Left ventricle myocardium inferior (tissue), 1 donor: ENCODE results near the gene PSG6. TPM values are rescaled to one million over a fixed set of nuclear protein-coding genes. Genes with fewer than 3 reads are reported as not detected.
"Not testable (repeated sequence)": the region's sequence is repeated elsewhere in the genome, so short reads cannot be mapped to it uniquely, and the experiment has no call there.

Experiments
- DNase-seq: peaks from one replicate; pipeline ENCODE4 v3.0.0-alpha.2; 2020
- H3K27ac ChIP-seq: fragments of 200-600 bp; replicated peaks from 2 replicates; pipeline ENCODE4 v1.8.0; 2021
- H3K27me3 ChIP-seq: fragments of 200-600 bp; 2 replicates; pipeline ENCODE4 v1.8.0; 2021; ENCODE audit warnings: low read depth
- H3K36me3 ChIP-seq: fragments of 200-600 bp; 2 replicates; pipeline ENCODE4 v1.8.0; 2021
- H3K4me1 ChIP-seq: fragments of 200-600 bp; 2 replicates; pipeline ENCODE4 v1.8.0; 2021
- H3K4me3 ChIP-seq: fragments of 200-600 bp; 2 replicates; pipeline ENCODE4 v1.8.0; 2021; ENCODE audit warnings: mild to moderate bottlenecking, moderate library complexity
- H3K9me3 ChIP-seq: fragments of 200-600 bp; replicated peaks from 2 replicates; pipeline ENCODE4 v1.8.0; 2021
- intact Hi-C: fragments of 100-400 bp; cut with micrococcal nuclease; formaldehyde crosslinking; loops from one replicate; pipeline ENCODE4 v1.11.0; 2022
- total RNA-seq: library from RNA; stranded (reverse); fragmentation: NEBNext Ultra II Directional; extraction: Animal tissue kit (Norgen Biotek cat#: 25700); gene quantifications from one replicate; pipeline ENCODE4 v1.2.1, GENCODE V29; 2021
- TF ChIP-seq, protein P1 (sequence below): fragments of 200-600 bp; IDR thresholded peaks from 2 replicates; pipeline ENCODE4 v1.8.0; 2021; ENCODE audit warnings: antibody characterized with exemption, mild to moderate bottlenecking, borderline replicate concordance
- donor health status: DM: no; HTN: yes; CAD: no; lungs with severe emphysema.

Gene PSG6
- total RNA-seq, 1 donor from 2014 or later, result not detected

DNA sequence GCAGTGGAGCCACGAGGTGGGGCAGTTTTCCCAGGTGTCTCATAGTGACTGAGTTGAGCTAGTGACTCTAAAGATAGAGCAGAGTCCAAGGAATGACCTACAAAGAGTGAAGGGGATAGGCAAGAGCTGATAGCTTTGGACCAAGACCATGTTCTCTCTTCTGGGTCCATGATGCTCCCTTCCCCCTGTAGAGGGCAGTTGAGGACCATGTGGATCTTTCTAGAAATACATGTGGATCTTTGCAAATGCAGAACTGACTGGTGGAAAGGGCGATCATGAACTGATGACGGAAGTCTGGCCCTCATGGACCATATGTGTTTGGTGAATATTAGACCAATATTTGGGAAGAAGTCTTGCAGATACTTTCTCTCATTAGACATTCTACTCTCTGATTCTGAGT, 45.1 kb downstream of the PSG6 start:
- H3K27ac ChIP-seq, result no peak overlapping the region
- H3K36me3 ChIP-seq, result no peaks in the 10 kb centered on the region
- no peaks in the 10 kb centered on the region for H3K4me1 ChIP-seq
- TF ChIP-seq, protein P1, sequence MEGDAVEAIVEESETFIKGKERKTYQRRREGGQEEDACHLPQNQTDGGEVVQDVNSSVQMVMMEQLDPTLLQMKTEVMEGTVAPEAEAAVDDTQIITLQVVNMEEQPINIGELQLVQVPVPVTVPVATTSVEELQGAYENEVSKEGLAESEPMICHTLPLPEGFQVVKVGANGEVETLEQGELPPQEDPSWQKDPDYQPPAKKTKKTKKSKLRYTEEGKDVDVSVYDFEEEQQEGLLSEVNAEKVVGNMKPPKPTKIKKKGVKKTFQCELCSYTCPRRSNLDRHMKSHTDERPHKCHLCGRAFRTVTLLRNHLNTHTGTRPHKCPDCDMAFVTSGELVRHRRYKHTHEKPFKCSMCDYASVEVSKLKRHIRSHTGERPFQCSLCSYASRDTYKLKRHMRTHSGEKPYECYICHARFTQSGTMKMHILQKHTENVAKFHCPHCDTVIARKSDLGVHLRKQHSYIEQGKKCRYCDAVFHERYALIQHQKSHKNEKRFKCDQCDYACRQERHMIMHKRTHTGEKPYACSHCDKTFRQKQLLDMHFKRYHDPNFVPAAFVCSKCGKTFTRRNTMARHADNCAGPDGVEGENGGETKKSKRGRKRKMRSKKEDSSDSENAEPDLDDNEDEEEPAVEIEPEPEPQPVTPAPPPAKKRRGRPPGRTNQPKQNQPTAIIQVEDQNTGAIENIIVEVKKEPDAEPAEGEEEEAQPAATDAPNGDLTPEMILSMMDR, result no peak
- no peak overlapping the region for H3K4me3 ChIP-seq
- H3K9me3 ChIP-seq, result no peaks in the 10 kb centered on the region
- intact Hi-C loops, result no loop called here
- DNase-seq, result no peak
- peaks cover 26% of the 10 kb centered on the region for H3K27me3 ChIP-seq

DNA sequence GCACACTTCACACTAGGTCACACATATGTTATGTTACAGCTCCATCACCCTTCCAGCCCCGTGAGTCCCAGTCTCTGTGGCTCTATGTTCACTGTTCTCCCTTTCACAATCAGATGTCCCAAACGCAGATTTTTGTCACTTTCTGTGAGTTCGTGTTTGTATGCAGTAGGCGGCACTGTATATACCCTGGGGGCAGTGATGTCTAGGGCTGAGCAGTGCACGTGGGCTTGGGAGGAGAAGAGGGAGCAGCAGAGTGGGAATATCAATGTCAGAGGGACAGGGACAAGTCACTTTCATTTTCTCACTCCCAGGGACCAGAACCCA, 60.2 kb downstream of the PSG6 start:
- H3K4me3 ChIP-seq, result no peak overlapping the region
- peaks cover 1% of the 10 kb centered on the region for H3K9me3 ChIP-seq
- TF ChIP-seq, protein P1, result no peak
- no peak overlapping the region for H3K27ac ChIP-seq
- H3K36me3 ChIP-seq, result no peaks in the 10 kb centered on the region
- peaks cover 2% of the 10 kb centered on the region for H3K27me3 ChIP-seq
- no peaks in the 10 kb centered on the region for H3K4me1 ChIP-seq
- DNase-seq, result no peak
- intact Hi-C loops, result no loop called here

DNA sequence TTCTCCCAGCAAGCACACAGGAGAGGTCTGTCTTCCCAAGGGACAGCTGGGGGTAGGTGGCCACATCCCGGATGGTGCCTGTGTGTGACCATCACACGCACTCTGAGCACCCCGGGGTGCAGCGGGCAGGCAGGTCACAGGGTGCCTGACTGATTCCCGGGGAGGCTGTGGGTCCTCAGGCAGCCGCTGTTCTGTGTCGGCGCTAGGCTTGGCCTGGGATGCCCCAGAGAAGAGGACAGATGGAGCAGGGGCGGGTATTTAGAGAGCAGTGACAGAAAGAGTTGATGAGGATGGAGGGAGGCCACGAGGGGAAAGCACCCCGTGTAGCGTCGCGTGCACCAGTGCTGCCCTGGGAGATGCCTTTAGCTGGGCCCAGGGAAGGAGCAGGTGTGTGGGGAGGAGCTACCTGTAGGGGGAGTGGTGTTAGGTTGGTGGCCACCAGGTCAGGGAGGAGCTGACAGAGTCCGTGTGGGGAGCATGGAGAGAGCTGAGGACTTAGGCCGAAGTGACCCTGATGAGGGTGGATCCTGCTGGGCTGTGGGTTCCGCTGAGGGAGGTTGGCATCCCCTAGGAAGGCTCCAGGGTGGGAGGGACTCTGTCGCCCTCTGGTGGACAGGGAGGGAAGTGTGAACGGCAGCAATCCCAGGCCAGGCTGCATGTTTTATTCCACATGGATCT, 60.7 kb downstream of the PSG6 start:
- H3K4me3 ChIP-seq, H3K9me3 ChIP-seq, DNase-seq, H3K27me3 ChIP-seq, H3K36me3 ChIP-seq, H3K27ac ChIP-seq, intact Hi-C loops, H3K4me1 ChIP-seq: not testable (repeated sequence)
- TF ChIP-seq, protein P1, result peak; percentile 55

DNA sequence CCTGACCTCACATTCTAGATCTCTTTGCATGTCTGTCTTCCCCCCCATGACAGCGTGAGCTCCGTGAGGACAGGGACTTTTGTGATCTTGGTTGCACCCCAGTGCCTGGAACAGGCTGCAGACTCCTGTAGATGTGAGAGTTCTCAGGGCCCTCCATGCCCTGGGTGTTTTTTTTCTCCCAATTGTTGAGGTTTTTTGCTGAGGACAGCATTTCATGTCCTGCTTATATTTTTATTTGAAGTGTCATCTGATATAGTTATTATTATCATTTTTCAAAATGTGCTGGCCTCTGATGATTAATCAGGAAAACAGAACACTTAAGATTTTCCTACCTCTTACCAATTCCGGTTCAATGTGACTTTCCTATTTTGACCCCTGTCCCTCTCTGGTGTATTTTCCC, 62.9 kb downstream of the PSG6 start:
- H3K4me1 ChIP-seq, intact Hi-C loops, H3K27ac ChIP-seq, H3K27me3 ChIP-seq, H3K36me3 ChIP-seq, DNase-seq, H3K4me3 ChIP-seq, H3K9me3 ChIP-seq: not testable (repeated sequence)

DNA sequence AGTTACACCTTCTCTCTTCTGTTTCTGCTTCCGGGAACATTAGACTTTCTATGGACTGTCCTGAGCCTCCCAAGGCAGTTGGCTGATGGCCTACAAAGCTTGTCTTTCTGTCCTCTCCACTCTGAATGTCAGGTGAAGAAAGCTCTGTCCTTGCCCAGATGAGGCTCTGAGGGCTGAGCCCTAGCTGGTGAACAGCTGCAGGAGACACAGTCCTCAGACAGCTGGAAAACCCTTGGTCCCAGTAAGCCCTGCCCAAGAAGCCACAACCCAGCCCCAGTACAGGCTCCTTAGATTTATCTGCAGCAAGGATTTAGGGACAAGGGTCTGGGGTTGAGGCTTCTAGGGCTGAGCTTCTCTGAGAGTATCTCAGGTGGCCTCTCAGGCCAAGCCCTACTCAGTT, 64.5 kb downstream of the PSG6 start:
- H3K9me3 ChIP-seq, intact Hi-C loops, DNase-seq, H3K27ac ChIP-seq, H3K4me3 ChIP-seq, H3K4me1 ChIP-seq, H3K36me3 ChIP-seq, H3K27me3 ChIP-seq: not testable (repeated sequence)

DNA sequence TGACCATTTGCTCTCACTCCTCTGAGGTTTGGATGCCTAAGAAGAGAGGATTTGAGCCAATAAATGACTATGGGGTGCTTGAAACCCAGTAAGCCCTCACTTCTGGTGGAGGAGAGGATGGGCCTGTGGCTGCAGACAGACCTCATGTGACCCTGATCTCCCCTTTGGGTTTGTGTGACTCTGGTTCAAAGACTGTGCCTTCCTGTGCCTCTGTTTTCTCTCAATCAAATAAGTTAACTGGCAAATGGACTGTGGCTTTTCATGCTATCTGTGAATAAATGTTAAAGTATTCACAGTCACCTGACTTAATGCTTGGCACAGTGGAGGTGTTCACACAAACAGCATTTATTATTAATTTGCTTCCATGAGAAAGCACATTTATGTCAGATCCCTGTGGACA, 64.9 kb downstream of the PSG6 start:
- H3K27me3 ChIP-seq, H3K4me1 ChIP-seq, H3K27ac ChIP-seq, intact Hi-C loops, DNase-seq, H3K36me3 ChIP-seq, H3K9me3 ChIP-seq, H3K4me3 ChIP-seq: not testable (repeated sequence)

Other genes starting within 250 kb of the PSG6 start
- not detected for gene PSG3, start 177.4 kb downstream of the PSG6 start, total RNA-seq
- not detected for gene PSG8, start 152.2 kb downstream of the PSG6 start, total RNA-seq
- not detected for gene PSG1, start 38.2 kb downstream of the PSG6 start, total RNA-seq
- gene PSG7, start 19.3 kb upstream of the PSG6 start, total RNA-seq, result not detected
- gene PSG11, start 108.6 kb upstream of the PSG6 start, total RNA-seq, result not detected
- not detected for gene PSG2, start 164.8 kb upstream of the PSG6 start, total RNA-seq